H1 (cell line): ENCODE results near the gene MOB2. TPM values are rescaled to one million over a fixed set of nuclear protein-coding genes. Genes with fewer than 3 reads are reported as not detected.

Source experiments
- POLR2AphosphoS5 ChIP-seq: IDR thresholded peaks from 2 replicates; pipeline ENCODE4 v1.6.1; 2011; ENCODE audit warnings: low read depth, low read length
- SP1 ChIP-seq: IDR thresholded peaks from 2 replicates; pipeline ENCODE4 v1.6.1; 2011; ENCODE audit warnings: low read depth, low read length
- polyA plus RNA-seq, 7 experiments: library from polyadenylated mRNA; depleted of rRNA in 3 of 7; stranded (reverse) in 5 of 7; unstranded in 2 of 7; fragments of >200 nt in 5 of 7; fragments of 200-250 nt in 2 of 7; gene quantifications; 1 replicate in 5 of 7; 2 replicates in 1 of 7; 4 replicates in 1 of 7; pipeline versions ENCODE4 v1.2.1 to v1.2.3, GENCODE V29; 2011 to 2013; ENCODE audit warnings: missing spikeins in 2 of 7, mixed read lengths in 2 of 7
- total RNA-seq: library from RNA; stranded (reverse); fragmentation: NEBNext Ultra II Directional; extraction: Animal tissue kit (Norgen Biotek cat#: 25700); gene quantifications from 2 replicates; pipeline ENCODE4 v1.2.1, GENCODE V29; 2021
- TF ChIP-seq, protein P1 (sequence below): fragments of 300-600 bp; sonication (generic); IDR thresholded peaks from 2 replicates; pipeline ENCODE4 v1.7.1; 2012; ENCODE audit warnings: low read length, moderate library complexity, mild to moderate bottlenecking, inconsistent platforms; ENCODE audit not compliant: insufficient replicate concordance
- TF ChIP-seq, protein P2 (sequence below): IDR thresholded peaks from 2 replicates; pipeline ENCODE4 v1.6.1; 2011; ENCODE audit warnings: low read depth, mild to moderate bottlenecking, low read length; ENCODE audit not compliant: insufficient read depth
- TF ChIP-seq, protein P3 (sequence below): IDR thresholded peaks from 2 replicates; pipeline ENCODE4 v1.6.1; 2012; ENCODE audit warnings: inconsistent platforms

Gene MOB2
- total and polyA plus RNA-seq, 2 of the 8 experiments (the other 6 are each of a cell fraction or from before 2014, with no cell fraction given) = 18.6 to 28.2 TPM

DNA sequence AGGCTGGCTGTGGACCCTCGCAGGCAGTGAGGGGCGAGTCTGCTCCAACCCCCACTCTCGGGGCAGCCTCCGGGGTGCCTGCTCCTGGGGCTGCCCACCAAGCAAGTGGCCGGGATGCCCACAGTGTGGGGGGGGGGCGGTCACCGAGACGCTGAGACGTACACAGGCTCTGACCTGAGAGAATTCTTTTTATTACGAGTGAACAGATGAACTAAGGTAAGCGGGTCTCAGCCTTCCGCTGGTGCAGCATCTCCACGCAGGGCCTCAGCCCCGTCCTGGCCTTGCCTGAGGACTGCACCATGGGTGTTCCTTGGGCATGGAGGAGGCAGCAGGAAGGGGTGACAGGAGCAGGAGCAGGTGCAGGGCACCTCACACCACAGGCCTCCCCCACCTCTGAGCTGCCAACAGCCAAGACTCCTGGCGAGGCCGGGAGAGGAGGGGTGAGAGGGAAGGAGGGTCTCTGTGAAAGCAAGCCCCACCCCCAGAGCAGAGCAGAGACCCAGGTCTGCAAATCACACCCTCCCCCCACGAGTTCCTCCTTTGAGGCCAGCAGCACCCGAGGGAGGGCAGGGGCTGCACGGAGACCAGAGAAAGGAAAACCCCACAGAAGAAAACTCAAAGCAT, 17.2 kb downstream of the MOB2 start (continued):
- TF ChIP-seq, protein P1, sequence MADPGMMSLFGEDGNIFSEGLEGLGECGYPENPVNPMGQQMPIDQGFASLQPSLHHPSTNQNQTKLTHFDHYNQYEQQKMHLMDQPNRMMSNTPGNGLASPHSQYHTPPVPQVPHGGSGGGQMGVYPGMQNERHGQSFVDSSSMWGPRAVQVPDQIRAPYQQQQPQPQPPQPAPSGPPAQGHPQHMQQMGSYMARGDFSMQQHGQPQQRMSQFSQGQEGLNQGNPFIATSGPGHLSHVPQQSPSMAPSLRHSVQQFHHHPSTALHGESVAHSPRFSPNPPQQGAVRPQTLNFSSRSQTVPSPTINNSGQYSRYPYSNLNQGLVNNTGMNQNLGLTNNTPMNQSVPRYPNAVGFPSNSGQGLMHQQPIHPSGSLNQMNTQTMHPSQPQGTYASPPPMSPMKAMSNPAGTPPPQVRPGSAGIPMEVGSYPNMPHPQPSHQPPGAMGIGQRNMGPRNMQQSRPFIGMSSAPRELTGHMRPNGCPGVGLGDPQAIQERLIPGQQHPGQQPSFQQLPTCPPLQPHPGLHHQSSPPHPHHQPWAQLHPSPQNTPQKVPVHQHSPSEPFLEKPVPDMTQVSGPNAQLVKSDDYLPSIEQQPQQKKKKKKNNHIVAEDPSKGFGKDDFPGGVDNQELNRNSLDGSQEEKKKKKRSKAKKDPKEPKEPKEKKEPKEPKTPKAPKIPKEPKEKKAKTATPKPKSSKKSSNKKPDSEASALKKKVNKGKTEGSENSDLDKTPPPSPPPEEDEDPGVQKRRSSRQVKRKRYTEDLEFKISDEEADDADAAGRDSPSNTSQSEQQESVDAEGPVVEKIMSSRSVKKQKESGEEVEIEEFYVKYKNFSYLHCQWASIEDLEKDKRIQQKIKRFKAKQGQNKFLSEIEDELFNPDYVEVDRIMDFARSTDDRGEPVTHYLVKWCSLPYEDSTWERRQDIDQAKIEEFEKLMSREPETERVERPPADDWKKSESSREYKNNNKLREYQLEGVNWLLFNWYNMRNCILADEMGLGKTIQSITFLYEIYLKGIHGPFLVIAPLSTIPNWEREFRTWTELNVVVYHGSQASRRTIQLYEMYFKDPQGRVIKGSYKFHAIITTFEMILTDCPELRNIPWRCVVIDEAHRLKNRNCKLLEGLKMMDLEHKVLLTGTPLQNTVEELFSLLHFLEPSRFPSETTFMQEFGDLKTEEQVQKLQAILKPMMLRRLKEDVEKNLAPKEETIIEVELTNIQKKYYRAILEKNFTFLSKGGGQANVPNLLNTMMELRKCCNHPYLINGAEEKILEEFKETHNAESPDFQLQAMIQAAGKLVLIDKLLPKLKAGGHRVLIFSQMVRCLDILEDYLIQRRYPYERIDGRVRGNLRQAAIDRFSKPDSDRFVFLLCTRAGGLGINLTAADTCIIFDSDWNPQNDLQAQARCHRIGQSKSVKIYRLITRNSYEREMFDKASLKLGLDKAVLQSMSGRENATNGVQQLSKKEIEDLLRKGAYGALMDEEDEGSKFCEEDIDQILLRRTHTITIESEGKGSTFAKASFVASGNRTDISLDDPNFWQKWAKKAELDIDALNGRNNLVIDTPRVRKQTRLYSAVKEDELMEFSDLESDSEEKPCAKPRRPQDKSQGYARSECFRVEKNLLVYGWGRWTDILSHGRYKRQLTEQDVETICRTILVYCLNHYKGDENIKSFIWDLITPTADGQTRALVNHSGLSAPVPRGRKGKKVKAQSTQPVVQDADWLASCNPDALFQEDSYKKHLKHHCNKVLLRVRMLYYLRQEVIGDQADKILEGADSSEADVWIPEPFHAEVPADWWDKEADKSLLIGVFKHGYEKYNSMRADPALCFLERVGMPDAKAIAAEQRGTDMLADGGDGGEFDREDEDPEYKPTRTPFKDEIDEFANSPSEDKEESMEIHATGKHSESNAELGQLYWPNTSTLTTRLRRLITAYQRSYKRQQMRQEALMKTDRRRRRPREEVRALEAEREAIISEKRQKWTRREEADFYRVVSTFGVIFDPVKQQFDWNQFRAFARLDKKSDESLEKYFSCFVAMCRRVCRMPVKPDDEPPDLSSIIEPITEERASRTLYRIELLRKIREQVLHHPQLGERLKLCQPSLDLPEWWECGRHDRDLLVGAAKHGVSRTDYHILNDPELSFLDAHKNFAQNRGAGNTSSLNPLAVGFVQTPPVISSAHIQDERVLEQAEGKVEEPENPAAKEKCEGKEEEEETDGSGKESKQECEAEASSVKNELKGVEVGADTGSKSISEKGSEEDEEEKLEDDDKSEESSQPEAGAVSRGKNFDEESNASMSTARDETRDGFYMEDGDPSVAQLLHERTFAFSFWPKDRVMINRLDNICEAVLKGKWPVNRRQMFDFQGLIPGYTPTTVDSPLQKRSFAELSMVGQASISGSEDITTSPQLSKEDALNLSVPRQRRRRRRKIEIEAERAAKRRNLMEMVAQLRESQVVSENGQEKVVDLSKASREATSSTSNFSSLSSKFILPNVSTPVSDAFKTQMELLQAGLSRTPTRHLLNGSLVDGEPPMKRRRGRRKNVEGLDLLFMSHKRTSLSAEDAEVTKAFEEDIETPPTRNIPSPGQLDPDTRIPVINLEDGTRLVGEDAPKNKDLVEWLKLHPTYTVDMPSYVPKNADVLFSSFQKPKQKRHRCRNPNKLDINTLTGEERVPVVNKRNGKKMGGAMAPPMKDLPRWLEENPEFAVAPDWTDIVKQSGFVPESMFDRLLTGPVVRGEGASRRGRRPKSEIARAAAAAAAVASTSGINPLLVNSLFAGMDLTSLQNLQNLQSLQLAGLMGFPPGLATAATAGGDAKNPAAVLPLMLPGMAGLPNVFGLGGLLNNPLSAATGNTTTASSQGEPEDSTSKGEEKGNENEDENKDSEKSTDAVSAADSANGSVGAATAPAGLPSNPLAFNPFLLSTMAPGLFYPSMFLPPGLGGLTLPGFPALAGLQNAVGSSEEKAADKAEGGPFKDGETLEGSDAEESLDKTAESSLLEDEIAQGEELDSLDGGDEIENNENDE = no peak
- TF ChIP-seq SP1 (no peak), POLR2AphosphoS5 (no peak)
- TF ChIP-seq, protein P2, sequence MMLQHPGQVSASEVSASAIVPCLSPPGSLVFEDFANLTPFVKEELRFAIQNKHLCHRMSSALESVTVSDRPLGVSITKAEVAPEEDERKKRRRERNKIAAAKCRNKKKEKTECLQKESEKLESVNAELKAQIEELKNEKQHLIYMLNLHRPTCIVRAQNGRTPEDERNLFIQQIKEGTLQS = no peak
- TF ChIP-seq, protein P3, sequence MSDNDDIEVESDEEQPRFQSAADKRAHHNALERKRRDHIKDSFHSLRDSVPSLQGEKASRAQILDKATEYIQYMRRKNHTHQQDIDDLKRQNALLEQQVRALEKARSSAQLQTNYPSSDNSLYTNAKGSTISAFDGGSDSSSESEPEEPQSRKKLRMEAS = no peak
- TF ChIP-seq, all 59 proteins: peak for 0
